Raji (cell line): ENCODE data around the gene PIGX.
A peak's percentile ranks its signal among the peaks of the same experiment; 100 is the strongest.

Source experiments
- POLR2A ChIP-seq: IDR thresholded peaks from 2 replicates; pipeline ENCODE4 v1.6.1; 2011; ENCODE audit warnings: low read depth, low read length, control low read depth; ENCODE audit not compliant: insufficient read depth

The PIGX gene

DNA sequence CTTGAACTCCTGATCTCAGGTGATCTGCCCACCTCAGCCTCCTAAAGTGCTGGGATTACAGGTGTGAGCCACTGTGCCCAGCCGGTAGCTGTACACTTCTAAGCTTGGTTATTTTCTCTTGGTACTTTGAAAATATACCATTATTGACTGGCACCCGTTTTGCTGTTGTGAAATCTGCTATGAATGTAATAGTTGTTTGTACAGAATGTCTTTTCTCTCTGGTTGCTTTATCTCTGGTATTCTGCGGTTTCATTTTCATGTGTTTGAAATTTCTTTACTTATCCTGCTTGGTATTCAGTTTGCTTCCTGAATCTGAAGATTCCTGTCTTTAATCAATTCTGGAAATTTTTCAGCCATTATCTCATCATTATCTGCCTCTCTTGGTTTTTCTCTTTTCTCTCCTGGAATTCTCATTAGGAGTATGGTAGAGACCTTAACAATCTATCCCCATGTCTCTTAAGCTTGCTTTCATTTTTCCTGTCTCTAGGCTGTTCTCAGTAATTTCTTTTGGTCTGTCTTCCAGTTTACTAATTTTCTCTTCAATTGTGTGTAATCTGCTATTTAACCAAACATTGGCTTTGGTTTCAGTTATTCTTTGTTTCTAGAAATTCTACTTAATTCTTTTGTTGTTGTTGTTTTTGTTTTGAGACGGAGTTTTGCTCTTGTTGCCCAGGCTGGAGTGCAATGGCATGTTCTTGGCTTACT lies 24.6 kb downstream of the PIGX start:
- TF ChIP-seq POLR2A: no peak

GRCh38 chr3:196737655-196738054 lies 25.5 kb downstream of the PIGX start:
- TF ChIP-seq POLR2A: no peak

DNA sequence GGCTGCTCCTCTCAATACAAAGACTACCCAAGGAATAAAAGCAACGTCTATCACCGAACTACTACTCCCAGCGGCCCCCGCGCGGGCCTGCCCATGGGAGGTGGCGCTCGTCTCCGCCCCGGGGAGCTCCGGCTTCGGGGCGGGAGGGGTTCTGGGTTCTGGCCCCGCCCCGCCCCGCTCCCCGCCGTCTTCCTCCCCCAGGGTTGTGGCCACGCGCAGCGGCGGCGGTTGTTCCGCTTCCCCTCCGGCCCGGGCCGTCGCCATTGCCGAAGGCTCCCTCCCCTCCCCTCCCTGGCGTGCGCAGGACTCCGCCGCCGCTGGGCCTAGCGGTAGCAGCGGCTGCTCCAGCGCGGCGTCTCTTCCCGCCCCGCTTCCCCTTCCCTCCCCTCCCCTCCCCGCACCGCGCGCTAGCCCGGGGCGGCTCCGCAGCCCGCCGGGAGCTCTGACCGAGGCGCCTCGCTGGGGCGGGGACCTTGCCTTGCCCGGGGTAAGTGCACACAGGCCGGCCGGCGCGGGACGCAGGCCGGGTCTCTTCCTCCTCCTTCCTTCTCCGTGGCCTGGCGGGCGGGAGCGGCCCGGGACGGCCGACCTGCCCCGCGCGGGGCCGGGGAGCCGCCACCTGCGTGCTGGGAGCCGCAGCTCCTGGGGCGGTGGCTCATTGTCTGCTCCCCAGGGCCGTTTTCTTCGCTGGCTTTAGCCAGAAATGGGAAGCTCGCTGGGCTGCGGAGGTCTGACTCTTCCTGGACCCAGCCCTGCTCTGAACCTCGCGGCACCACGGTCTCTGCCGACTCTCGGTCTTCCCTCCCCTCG lies 27.7 kb downstream of the PIGX start, which contains the start of gene PAK2:
TSS of gene PAK2 (plus strand) at position 187 of the 810 bp plus-strand sequence. CDS start 42,790 bp downstream, outside the sequence.
- TF ChIP-seq POLR2A: peak; percentile 71

GRCh38 chr3:196740481-196741248 lies 28.5 kb downstream of the PIGX start:
- TF ChIP-seq POLR2A: no peak

- no peak for TF ChIP-seq POLR2A
Measured at GRCh38 chr3:196741249-196741889, 29.2 kb downstream of the PIGX start.

- TF ChIP-seq POLR2A: no peak
Measured at GRCh38 chr3:196749125-196749524, 36.9 kb downstream of the PIGX start.

DNA sequence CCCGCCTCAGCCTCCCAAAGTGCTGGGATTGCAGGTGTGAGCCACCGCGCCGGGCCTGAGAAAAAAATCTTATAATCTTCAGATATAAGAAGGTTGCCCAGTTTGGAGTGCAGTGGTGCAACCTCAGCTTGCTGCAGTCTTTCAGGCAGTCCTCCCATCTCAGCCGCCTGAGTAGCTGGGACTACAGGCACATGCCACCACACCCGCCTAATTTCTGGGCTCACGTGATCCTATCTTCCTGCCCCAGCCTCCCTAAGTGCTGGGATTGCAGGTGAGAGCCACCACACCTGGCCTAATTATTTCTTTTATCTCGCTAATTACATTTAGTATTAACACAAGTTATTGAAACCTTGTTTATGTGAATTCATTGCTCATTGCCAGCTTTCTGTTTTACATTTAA lies 41.0 kb downstream of the PIGX start:
- TF ChIP-seq POLR2A: no peak

DNA sequence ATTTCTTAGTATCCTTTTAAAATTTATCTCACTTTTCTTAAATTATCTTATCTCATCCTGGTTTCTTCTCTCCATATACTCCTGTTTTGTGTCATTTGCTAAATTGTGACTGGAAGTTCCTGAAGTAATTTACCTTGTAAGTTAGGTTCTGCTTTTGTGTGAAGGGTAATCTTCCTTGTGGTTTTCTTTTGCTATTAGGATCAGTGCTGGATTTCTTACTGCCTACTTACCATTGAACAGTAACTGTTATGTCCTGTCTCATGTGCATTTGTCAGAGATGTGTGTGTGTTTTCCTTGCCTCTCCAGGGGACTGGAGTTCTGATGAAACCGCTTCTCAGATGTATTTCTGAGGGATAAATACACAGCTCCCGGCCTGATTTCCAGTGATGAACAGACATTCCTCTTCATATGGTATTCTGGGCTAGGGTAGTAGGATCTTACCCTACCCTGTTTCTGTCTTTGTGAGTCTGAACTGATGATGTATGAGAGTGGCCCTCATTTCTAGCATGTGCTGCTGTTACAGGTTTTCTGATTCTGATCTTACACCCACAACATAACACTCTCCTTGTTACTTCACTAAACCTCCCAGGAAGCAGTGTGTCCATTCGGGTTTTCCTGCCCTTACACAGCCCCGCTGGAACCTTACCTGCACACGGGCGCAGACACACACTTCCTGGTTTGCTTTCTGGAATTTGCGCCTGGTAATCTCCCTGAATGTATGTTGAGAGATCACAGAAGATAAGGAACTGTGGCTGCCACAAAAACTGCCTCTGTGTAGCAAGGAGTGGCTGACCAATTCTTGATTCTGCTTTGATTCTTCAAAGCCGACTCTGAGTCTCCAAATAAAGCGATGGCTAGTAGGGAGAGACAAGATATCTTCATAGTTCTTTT lies 42.2 kb downstream of the PIGX start:
- no peak for TF ChIP-seq POLR2A

- TF ChIP-seq POLR2A: no peak
Measured at GRCh38 chr3:196756732-196757131, 44.6 kb downstream of the PIGX start.

- no peak for TF ChIP-seq POLR2A
Measured at GRCh38 chr3:196757876-196758739, 45.9 kb downstream of the PIGX start.

- no peak for TF ChIP-seq POLR2A
Measured at GRCh38 chr3:196763179-196763578, 51.0 kb downstream of the PIGX start.

- no peak for TF ChIP-seq POLR2A
Measured at GRCh38 chr3:196765454-196765853, 53.3 kb downstream of the PIGX start.

DNA sequence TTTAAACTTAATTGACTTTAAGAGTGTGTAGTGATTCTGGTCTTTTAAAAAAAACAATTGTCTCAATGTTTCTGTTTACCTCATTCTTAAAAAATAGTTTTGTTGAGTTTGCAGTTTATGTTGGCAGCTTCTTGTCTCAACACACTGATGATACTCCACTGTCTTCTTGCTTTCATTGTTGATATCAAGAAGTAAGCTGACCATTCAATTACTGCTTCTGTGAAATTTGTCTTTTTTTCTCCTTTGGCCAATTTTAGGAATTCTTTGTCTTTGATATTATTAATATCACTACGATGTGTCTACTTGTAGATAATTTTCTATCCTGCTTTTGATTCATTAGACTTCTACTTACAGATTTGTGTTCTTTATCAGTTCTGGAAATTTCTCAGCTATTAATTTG lies 58.9 kb downstream of the PIGX start:
- TF ChIP-seq POLR2A: no peak

DNA sequence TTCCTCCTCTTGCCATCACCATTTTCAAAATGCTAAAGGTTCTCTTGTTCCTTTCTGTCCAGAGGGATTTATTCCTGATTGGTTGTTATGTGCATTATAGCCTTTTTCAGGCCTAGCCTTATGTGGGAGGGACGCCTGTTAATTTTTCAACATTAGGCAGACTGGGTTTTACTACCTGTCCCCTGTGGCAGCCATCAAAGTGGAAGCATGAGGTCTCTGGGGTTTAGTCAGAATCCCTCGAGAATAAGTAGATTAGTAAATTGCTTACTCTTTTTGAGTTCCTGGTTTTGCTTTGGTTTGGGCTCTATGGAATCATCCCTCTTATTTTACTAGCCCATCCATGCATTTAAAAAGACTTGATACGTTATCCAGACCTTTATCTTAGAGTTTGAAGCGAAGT lies 59.9 kb downstream of the PIGX start:
- no peak for TF ChIP-seq POLR2A

DNA sequence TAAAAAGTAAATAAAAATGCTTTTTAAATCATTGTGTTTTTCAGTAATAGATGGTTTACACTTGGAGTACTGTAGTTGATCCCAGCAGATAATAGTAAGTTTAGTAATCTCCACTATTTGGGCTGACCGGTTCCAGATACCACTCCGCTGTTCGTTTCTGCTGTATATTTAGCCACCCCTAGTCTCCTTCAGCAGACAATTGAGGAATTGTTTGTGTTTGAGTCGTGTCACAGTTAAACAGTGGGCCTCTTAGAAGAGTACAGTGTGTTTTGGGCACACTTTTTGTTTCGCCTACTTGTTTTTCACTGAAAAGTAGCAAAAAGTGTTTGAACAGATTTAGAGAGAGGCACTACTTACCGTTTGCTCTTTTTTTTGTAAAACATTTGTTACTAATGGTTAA lies 60.7 kb downstream of the PIGX start:
- TF ChIP-seq POLR2A: no peak
